Astrocyte (in vitro differentiated cells and primary cell): ENCODE results near the gene MATCAP1.

Experiments used
- EZH2 ChIP-seq: IDR thresholded peaks from 2 replicates; pipeline ENCODE4 v1.6.1; 2012; ENCODE audit warnings: mild to moderate bottlenecking, low read length, inconsistent platforms; ENCODE audit not compliant: insufficient read depth
- TF ChIP-seq, protein P1 (sequence below): IDR thresholded peaks from 2 replicates; pipeline ENCODE4 v1.5.1; 2011; ENCODE audit warnings: low read depth, mild to moderate bottlenecking, inconsistent platforms, low read length, moderate library complexity; ENCODE audit not compliant: insufficient read depth

DNA sequence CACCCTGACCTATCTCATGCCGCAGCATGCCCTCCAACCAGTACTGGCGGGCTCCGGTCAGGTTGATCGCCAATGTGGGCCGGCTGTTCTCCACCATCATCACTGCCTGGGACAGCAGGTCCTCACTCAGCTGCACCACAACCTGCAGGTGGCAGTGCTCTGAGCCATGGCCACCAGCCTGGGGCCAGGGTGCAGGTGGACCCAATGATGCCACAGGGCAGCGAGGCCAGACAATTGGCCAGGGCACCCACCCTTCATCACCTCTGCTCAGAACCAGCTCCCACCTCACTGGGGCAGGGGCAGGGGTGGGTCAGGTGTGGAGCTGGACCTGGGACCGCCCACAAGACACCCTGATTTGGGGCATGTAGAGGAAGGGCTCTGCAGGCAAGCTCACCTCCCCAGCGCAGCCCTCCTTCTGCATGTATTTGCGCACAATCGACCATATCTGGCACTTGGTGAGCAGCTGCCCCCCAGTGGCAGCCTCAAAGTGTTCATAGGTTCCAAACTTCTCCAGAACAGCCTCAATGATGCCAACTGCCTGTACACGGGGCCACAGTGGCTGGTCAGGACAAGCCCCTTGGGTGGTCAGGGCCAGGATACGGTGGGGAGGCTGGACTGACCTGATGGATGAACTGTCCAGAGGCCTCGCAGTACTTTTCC, 4.2 kb downstream of the MATCAP1 start:
- no peak for TF ChIP-seq EZH2
- TF ChIP-seq, protein P1, sequence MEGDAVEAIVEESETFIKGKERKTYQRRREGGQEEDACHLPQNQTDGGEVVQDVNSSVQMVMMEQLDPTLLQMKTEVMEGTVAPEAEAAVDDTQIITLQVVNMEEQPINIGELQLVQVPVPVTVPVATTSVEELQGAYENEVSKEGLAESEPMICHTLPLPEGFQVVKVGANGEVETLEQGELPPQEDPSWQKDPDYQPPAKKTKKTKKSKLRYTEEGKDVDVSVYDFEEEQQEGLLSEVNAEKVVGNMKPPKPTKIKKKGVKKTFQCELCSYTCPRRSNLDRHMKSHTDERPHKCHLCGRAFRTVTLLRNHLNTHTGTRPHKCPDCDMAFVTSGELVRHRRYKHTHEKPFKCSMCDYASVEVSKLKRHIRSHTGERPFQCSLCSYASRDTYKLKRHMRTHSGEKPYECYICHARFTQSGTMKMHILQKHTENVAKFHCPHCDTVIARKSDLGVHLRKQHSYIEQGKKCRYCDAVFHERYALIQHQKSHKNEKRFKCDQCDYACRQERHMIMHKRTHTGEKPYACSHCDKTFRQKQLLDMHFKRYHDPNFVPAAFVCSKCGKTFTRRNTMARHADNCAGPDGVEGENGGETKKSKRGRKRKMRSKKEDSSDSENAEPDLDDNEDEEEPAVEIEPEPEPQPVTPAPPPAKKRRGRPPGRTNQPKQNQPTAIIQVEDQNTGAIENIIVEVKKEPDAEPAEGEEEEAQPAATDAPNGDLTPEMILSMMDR, result no peak
